ENCODE measurements around the gene CENPH. TPM values are rescaled to one million over a fixed set of nuclear protein-coding genes. Genes with fewer than 3 reads are reported as not detected.
A peak's percentile ranks its signal among the peaks of the same experiment; 100 is the strongest.

Gene CENPH
- total RNA-seq, 4 donors from 2014 or later = 4.8 to 10.4 (median 9.0) TPM

- no peaks in the 10 kb centered on the region for H3K9me3 ChIP-seq
- no peak overlapping the region for H3K4me3 ChIP-seq
- peaks cover 3 to 32% (median 8%) of the 10 kb centered on the region in 3 donors for H3K36me3 ChIP-seq
- intact Hi-C loops (cut with DNase I) = no loop called here
- peak overlapping the region in 1 of 4 donors; percentile 9 for H3K27ac ChIP-seq
- 55 to 60% methylated on average over 3 of the region's 3 CpGs for WGBS, 2 donors
- TF ChIP-seq CTCF (IDR thresholded peaks at IDR 0.05) (no peak), POLR2A (IDR thresholded peaks at IDR 0.05) (no peak)
- H3K27me3 ChIP-seq = no peaks in the 10 kb centered on the region
- peaks cover 13 to 67% (median 23%) of the 10 kb centered on the region in 3 donors for H3K4me1 ChIP-seq
- no peak for DNase-seq
Observed at GRCh38 chr5:69237877-69238276, 48.5 kb downstream of the CENPH start.

DNA sequence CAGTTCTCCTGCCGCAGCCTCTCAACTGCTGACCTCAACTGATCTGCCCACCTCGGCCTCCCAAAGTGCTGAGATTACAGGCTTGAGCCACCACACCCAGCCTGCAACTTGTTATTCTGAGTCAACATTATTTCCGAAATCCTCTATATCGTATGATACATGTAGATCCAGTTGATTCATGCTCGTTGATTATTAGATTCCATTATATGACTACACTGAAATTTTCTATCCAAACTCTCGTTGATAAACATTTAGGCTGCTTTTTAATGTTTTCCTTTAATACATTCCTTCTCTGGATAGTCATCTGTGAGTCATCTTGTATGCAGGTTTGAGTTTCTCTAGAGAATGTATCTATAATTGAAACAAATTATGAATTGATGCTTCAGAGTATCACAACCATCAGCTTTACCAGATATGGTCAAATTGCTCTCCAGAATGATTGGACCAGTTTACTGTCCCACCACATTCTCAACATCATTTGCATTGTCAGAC, 49.4 kb downstream of the CENPH start:
- intact Hi-C loops (cut with DNase I) = no loop called here
- Histone ChIP-seq H3K4me1 (peaks cover 13 to 70% (median 23%) of the 10 kb centered on the region in 3 donors), H3K27ac (peak overlapping the region in 3 of 4 donors; percentile 1 to 54 (median 19)), H3K36me3 (peaks cover 3 to 32% (median 8%) of the 10 kb centered on the region in 3 donors), H3K27me3 (no peaks in the 10 kb centered on the region), H3K4me3 (no peak overlapping the region), H3K9me3 (no peaks in the 10 kb centered on the region)
- TF ChIP-seq CTCF (IDR thresholded peaks at IDR 0.05) (no peak), POLR2A (IDR thresholded peaks at IDR 0.05) (no peak)
- DNase-seq = no peak
- 33 to 58% methylated on average over 6 of the region's 6 CpGs for WGBS, 2 donors

DNA sequence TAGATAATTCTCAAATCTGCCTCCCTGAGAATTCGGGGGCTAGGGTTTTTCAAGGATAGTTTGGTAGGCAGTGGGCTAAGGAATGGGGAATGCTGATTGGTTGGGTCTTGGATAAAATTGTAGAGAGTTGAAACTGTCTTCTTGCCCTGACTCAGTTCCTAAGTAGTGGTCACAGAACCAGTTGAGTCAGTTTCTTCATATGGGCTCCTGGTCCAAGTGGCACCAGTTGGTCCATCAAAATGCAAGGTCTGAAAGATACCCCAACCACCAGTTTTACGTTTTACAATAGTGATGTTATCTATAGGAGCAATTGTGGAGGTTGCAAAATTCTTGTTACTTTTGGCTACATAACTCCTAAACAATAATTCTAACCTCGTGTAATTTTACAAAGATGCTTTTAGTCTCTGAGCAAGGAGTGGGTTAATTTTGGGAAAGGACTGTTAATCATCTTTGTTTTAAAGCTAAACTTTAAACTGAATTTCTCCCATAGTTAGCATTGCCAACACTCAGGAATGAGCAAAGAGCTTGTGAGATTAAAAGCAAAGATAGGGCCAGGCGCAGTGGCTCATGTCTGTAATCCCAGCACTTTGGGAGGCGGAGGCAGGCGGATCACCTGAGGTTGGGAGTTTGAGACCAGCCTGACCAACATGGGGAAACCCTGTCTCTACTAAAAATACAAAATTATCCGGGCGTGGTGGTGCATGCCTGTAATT, 53.0 kb downstream of the CENPH start:
- DNase-seq = no peak
- intact Hi-C loops (cut with DNase I) = no loop called here

GRCh38 chr5:69245031-69245430, 55.6 kb downstream of the CENPH start:
- 97 to 100% methylated on average over 4 to 5 of the region's 5 CpGs for WGBS, 2 donors
- no peak for DNase-seq
- Histone ChIP-seq H3K4me3 (no peak overlapping the region), H3K27me3 (no peaks in the 10 kb centered on the region), H3K9me3 (no peaks in the 10 kb centered on the region), H3K27ac (no peak overlapping the region), H3K4me1 (peaks cover 0 to 16% (median 0%) of the 10 kb centered on the region in 3 donors), H3K36me3 (peaks cover 0 to 22% (median 7%) of the 10 kb centered on the region in 3 donors)
- TF ChIP-seq POLR2A (IDR thresholded peaks at IDR 0.05) (no peak), CTCF (IDR thresholded peaks at IDR 0.05) (no peak)
- intact Hi-C loops (cut with DNase I) = no loop called here

More for the DNA sequence above, 53.0 kb downstream of the CENPH start:
- Histone ChIP-seq H3K4me3 (no peak overlapping the region), H3K27me3 (no peaks in the 10 kb centered on the region), H3K9me3 (no peaks in the 10 kb centered on the region), H3K27ac (no peak overlapping the region), H3K36me3 (peaks cover 3 to 36% (median 8%) of the 10 kb centered on the region in 3 donors), H3K4me1 (peaks cover 0 to 43% (median 6%) of the 10 kb centered on the region in 3 donors)
- 70 to 71% methylated on average over 8 of the region's 8 CpGs for WGBS, 2 donors
- no peak for TF ChIP-seq CTCF (IDR thresholded peaks at IDR 0.05)
- TF ChIP-seq POLR2A (IDR thresholded peaks at IDR 0.05) = no peak

GRCh38 chr5:69248019-69248418, 58.6 kb downstream of the CENPH start:
- TF ChIP-seq POLR2A (IDR thresholded peaks at IDR 0.05) (no peak), CTCF (IDR thresholded peaks at IDR 0.05) (no peak)
- 87 to 95% methylated on average over 2 of the region's 2 CpGs for WGBS, 2 donors
- intact Hi-C loops (cut with DNase I) = no loop called here
- Histone ChIP-seq H3K27ac (no peak overlapping the region), H3K27me3 (no peaks in the 10 kb centered on the region), H3K9me3 (no peaks in the 10 kb centered on the region), H3K4me3 (no peak overlapping the region), H3K4me1 (peaks cover 0 to 2% (median 0%) of the 10 kb centered on the region in 3 donors), H3K36me3 (peaks cover 0 to 30% (median 0%) of the 10 kb centered on the region in 3 donors)
- no peak for DNase-seq

All from esophagus squamous epithelium (tissue), 5 donors.